GM18508 (cell line): ENCODE data around the gene CARMIL1.

Source experiments
- ATAC-seq: cut with Tn5 transposase; IDR thresholded peaks from one replicate; pipeline ENCODE4 v1.9.1; 2021; ENCODE audit warnings: moderate number of reproducible peaks; ENCODE audit not compliant: insufficient read depth, unreplicated experiment

CARMIL1 gene

GRCh38 chr6:25628471-25629197, 349.5 kb downstream of the CARMIL1 start:
- ATAC-seq: no peak

GRCh38 chr6:25629198-25629576, 350.0 kb downstream of the CARMIL1 start:
- no peak for ATAC-seq

- ATAC-seq: no peak
These were observed 351.5 kb downstream of the CARMIL1 start for GRCh38 chr6:25630508-25631278.

- no peak for ATAC-seq
These were observed 356.7 kb downstream of the CARMIL1 start for GRCh38 chr6:25635886-25636317.

- ATAC-seq: no peak
These were observed 358.0 kb downstream of the CARMIL1 start for GRCh38 chr6:25637211-25637610.

- no peak for ATAC-seq
These were observed 358.8 kb downstream of the CARMIL1 start for GRCh38 chr6:25637960-25638434.

- ATAC-seq: no peak
These were observed 360.5 kb downstream of the CARMIL1 start for GRCh38 chr6:25639653-25640052.

- no peak for ATAC-seq
These were observed 361.3 kb downstream of the CARMIL1 start for GRCh38 chr6:25640446-25640845.

- ATAC-seq: no peak
These were observed 361.7 kb downstream of the CARMIL1 start for GRCh38 chr6:25640891-25641290.

GRCh38 chr6:25641377-25641776, 362.2 kb downstream of the CARMIL1 start:
- ATAC-seq: no peak

GRCh38 chr6:25641940-25642666, 362.9 kb downstream of the CARMIL1 start:
- ATAC-seq: no peak

- no peak for ATAC-seq
These were observed 363.6 kb downstream of the CARMIL1 start for GRCh38 chr6:25642667-25643328.

- no peak for ATAC-seq
These were observed 366.7 kb downstream of the CARMIL1 start for GRCh38 chr6:25645916-25646315.

- no peak for ATAC-seq
These were observed 370.4 kb downstream of the CARMIL1 start for GRCh38 chr6:25649611-25650010.

- no peak for ATAC-seq
These were observed 372.9 kb downstream of the CARMIL1 start, which contains the start of gene SCGN for GRCh38 chr6:25652007-25652515. Gene SCGN, plus strand, starts transcription at chr6:25652215. Its CDS starts 189 bp downstream, at chr6:25652404.

- ATAC-seq: no peak
These were observed 376.5 kb downstream of the CARMIL1 start for GRCh38 chr6:25655723-25656122.

GRCh38 chr6:25659633-25660368, 380.6 kb downstream of the CARMIL1 start:
- no peak for ATAC-seq

GRCh38 chr6:25660512-25660911, 381.3 kb downstream of the CARMIL1 start:
- ATAC-seq: no peak

GRCh38 chr6:25661129-25661779, 382.1 kb downstream of the CARMIL1 start:
- ATAC-seq: no peak
